ENCODE measurements around the gene HDGFL2.

- TF ChIP-seq CTCF (IDR thresholded peaks at IDR 0.05 in 2 of 3, conservative IDR thresholded peaks at IDR 0.05 in 1 of 3; ENCODE audit: borderline replicate concordance in 1 of 3, insufficient read depth in 1 of 3, low read depth in 2 of 3, low read length in 2 of 3) (no peak), EZH2 (IDR thresholded peaks at IDR 0.05) (no peak)
Observed at GRCh38 chr19:4511300-4512054, 39.4 kb downstream of the HDGFL2 start.
